ENCODE data around the gene SLC35A3.

DNA sequence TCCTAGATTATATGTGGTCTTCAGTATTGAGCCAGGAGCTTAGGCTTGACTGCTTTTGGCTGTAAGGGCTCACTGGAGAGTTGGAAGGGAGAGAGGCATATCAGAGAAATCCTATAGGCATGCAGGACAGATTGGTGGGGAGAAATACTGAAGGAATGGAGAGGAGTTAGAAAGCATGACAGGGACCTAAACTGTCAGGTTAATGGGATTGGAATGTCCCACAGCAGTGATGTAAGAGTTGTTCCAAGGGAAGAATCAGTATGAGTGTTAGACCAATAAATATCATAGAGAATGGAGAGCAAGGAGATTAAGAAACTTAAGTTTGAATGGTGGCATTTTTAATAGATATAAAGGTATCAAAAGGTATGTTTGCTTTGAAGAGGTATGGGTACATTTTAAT is 39.7 kb downstream of the SLC35A3 start:
- TF ChIP-seq, protein P1, sequence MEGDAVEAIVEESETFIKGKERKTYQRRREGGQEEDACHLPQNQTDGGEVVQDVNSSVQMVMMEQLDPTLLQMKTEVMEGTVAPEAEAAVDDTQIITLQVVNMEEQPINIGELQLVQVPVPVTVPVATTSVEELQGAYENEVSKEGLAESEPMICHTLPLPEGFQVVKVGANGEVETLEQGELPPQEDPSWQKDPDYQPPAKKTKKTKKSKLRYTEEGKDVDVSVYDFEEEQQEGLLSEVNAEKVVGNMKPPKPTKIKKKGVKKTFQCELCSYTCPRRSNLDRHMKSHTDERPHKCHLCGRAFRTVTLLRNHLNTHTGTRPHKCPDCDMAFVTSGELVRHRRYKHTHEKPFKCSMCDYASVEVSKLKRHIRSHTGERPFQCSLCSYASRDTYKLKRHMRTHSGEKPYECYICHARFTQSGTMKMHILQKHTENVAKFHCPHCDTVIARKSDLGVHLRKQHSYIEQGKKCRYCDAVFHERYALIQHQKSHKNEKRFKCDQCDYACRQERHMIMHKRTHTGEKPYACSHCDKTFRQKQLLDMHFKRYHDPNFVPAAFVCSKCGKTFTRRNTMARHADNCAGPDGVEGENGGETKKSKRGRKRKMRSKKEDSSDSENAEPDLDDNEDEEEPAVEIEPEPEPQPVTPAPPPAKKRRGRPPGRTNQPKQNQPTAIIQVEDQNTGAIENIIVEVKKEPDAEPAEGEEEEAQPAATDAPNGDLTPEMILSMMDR (IDR thresholded peaks at IDR 0.05 in 2 of 3, conservative IDR thresholded peaks at IDR 0.05 in 1 of 3; ENCODE audit: borderline replicate concordance in 1 of 3, insufficient read depth in 1 of 3, low read depth in 2 of 3, low read length in 2 of 3), result no peak
- TF ChIP-seq ZNF274 (IDR thresholded peaks at IDR 0.05; ENCODE audit: low read depth, low read length) (no peak), SRF (IDR thresholded peaks at IDR 0.05; ENCODE audit: low read depth) (no peak), POLR2A (IDR thresholded peaks at IDR 0.05; ENCODE audit: borderline replicate concordance, extremely low read depth, insufficient read depth, insufficient read length) (no peak), SP1 (IDR thresholded peaks at IDR 0.05; ENCODE audit: low read depth) (no peak), EZH2phosphoT487 (IDR thresholded peaks at IDR 0.05; ENCODE audit: borderline replicate concordance) (no peak), EZH2 (IDR thresholded peaks at IDR 0.05) (no peak), POLR2AphosphoS5 (IDR thresholded peaks at IDR 0.05; ENCODE audit: low read depth, low read length) (no peak), TCF7L2 (IDR thresholded peaks at IDR 0.05; ENCODE audit: borderline replicate concordance, extremely low read depth, insufficient read depth, insufficient read length) (no peak), YY1 (IDR thresholded peaks at IDR 0.05; ENCODE audit: extremely low read depth, insufficient replicate concordance, low read depth, low read length) (no peak), ZFX (IDR thresholded peaks at IDR 0.05) (no peak), RAD21 (IDR thresholded peaks at IDR 0.05; ENCODE audit: low read depth) (no peak), SIN3A (IDR thresholded peaks at IDR 0.05; ENCODE audit: low read depth) (no peak)
- TF ChIP-seq, protein P2, sequence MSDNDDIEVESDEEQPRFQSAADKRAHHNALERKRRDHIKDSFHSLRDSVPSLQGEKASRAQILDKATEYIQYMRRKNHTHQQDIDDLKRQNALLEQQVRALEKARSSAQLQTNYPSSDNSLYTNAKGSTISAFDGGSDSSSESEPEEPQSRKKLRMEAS (IDR thresholded peaks at IDR 0.05), result no peak
